Measurements from ENCODE around the gene ARHGAP32.
"Not testable (repeated sequence)": the region's sequence is repeated elsewhere in the genome, so short reads cannot be mapped to it uniquely, and the experiment has no call there.

Gene ARHGAP32

DNA sequence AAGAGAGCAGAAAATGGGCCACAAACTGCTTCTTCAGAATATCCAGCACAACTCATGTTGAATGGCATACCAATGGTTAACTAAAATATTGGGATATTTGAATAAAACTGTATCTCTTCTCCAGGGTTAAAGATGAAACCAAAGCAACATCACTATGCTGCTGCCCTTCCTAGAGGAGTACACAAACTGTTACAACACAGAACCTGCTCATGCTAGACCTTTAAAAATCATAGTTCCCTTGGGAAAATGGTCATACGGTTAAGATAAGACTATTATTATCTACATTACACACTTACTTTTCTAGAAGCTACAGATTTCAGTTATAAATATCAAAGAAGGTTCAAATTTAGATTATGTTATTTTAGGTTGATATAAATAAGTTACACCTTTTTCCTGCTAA, 170.8 kb downstream of the ARHGAP32 start:
- no peak for DNase-seq (ENCODE audit: low read depth)

DNA sequence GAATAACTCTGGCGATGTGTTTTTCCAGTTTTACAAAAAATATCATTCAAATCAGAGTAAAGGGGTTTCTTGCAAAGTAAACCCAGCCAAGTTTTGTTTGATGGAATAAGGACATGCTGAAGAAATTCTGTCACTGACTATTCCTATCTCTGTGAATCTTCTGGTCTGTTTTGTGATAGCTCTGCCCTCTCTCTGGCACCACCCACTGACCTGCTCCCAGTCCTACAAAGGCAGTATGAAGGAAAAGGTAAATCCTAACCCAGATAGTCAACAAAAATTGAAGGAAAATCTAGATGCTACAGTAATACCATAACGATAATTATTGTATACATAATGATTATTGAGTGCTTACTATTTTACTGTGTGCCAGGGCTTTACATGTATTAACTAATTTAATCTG, 173.1 kb downstream of the ARHGAP32 start:
- DNase-seq (ENCODE audit: low read depth): no peak

DNA sequence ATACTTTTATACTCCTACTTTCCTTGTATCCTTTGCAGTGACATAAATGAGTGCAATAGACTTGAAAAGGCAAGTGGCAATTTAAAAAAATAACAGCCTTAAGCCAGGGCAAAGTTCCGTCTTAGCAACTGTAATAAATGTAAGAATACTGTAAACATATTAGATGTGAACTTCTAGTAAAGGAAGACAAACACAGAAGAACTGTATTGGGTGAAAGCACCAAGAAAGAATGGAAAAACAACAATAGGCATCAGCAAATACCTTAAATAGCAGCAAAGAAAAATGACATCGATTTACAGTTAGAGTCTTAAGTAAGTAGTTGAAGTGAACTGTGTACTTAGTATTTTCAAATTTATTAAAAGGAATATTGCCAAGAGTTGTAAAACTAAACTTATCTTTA, 174.0 kb downstream of the ARHGAP32 start:
- DNase-seq (ENCODE audit: low read depth): no peak

DNA sequence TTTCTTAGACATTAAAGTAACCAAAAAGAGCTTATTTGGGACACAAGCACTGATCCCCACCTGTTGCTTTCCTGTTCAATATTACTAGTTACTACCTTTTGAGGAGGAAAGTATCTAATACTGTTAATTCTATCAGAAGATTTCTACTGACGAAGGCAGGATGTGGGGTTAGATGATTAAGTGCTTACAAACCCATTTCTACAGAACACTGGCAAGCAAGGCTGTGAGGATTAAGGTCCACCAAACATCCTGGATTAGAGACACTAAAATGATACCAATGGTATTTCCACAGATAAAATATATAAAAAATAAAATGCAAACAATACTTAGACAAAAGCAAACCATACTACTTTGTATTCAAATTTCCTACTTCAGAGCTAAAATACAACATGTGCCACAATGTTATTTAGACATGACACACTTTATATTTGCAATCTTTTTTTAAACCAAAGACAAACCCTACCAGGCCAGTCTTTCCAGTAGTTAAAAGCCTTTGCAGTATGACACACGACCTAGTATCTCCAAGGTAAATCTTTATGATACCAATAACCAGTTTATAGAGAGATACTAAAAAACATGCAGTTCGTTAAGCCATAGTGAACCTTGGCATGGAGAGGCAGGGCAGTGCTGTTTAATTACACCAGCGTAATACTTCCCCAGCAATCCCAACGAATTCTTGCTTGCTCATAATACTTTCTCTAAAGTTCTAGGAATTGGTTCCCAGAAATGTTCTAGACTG, 178.2 kb downstream of the ARHGAP32 start:
- no peak for DNase-seq (ENCODE audit: low read depth)

DNA sequence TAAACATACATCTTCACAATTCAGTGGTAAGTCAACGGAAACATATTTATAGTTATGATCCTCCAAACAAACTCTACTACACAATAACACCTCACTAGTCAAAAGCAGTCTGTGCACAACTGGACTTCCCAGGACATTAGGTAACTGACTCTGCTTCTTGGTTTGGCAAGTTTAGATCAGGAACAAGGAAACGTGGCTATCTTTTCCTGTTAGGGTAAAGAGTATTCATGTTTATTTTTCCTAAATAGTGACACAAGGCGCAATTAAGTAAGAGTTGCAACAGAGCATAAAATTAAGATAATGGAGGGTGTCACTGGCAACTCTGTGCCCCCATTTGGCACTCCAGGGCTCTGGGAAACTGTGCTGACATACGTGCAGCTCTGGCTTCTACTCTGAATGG, 179.2 kb downstream of the ARHGAP32 start:
- no peak for DNase-seq (ENCODE audit: low read depth)

DNA sequence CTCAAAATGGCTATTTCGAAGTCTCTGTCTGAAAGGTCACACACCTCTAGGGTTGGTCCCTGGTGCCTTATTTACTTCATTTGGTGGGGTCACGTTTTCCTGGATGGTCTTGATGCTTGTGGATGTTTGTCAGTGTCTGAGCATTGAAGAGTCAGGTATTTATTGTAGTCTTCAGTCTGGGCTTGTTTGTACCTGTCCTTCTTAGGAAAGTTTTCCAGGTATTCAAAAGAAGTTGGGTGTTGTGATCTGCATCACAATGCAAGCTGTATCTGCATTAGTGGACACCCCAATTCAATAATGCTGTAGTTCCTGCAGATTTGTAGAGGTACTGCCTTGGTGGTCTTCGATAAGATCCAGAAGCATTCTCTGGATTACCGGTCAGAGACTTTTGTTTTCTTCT, 186.0 kb downstream of the ARHGAP32 start:
- no peak for DNase-seq (ENCODE audit: low read depth)

DNA sequence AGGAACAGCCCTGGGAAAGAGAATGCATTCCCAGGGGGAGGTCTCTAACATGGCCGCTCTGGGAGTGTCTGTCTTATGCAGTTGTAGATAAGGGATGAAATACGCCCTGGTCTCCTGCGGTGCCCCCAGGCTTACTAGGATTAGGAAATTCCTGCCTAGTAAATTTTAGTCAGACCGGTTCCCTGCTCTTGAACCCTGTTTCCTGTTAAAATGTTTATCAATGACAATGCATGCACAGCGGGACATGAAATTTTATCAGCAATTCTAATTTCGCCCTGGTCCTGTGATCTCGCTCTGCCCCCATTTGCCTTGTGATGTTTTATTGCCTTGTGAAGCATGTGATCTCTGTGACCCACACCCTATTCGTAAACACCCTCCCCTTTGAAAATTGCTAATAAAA, 193.0 kb downstream of the ARHGAP32 start:
- DNase-seq (ENCODE audit: low read depth): not testable (repeated sequence)

DNA sequence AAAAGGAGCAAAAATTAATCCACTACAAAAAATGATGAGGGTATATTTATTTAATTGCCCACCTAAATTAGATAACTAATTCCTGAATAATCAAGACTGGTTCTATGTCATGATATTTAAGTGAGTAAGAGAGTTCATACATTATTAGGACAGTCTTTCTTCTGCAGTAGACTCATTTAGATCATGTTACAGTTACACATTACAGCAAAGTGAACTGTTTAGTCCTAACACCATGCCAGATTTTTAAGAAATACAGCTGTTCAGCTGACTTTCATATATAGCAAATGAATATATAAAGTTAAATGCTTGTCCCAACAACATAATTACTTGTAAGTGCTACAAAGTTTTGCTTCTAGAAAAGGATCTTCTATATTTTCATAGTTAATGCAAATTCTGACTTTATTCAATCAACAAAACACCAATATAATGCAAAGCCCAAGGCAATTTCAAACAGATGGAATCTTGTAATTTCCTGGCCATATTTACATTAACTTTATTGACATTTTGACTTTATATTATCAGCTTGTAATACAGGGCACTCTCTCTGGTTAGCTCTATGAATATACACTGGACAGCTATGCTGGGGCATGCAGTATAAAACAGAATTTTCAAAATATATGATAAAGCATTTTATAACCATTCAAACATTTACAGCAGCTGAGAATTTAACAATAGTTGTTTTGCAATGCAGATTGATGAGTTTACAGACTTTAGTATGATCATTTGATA, 203.7 kb downstream of the ARHGAP32 start:
- no peak for DNase-seq (ENCODE audit: low read depth)

DNA sequence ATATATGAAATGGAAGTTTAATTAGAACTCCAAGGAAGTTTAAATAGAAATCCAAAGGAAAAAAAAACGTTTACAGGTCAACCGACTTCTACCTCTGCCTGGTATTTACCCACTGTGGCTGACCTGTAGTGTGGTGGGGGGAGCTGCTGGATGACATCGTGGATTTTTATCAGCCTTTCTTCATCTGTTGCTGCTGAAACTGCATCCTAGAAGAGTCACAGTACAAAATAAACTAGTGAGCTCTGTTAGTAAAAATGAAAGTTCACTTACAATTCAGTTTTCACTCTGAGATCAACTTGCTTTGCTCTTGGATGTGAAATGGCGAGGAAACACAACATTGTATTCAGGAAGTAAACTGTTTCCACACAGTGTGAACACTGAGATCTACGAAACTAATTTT, 206.2 kb downstream of the ARHGAP32 start:
- DNase-seq (ENCODE audit: low read depth): no peak

DNA sequence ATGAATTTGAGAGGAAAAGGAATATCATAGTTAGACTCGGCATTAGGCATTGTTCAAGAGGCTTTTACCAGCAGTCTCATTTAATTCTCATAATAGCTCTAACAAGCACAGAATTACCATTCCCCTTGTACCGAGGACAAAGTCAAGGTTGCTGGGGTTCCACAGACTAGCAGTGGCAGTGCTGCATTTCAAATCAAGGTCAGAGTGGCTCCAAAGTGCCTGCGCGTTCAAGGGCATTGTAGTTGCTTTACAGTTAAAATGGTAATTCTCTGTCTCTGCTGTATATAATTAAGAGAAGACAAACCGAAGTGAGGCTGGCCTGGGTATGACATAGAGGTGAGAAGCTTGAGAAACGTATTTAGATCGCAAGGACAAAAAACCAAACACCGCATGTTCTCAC, 209.1 kb downstream of the ARHGAP32 start:
- no peak for DNase-seq (ENCODE audit: low read depth)

DNA sequence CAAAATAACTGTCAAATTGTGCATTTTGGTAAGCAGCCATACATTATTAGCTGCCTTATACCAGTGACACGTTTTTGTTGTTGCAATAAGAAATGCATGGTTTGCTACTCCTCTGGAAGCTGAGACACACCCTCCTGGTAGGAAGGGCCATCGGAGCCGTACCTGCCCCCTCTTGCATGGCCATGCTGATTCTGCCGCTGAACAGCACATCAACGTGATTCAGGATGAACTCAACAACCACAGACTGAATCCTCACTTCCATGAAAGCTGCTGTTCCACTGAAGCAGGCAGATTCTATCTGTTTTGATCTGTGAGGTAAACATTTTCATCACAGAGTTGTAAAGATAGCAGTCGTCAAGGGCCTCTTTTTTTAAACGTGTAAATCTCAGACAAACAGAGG, 210.9 kb downstream of the ARHGAP32 start:
- no peak for DNase-seq (ENCODE audit: low read depth)

DNA sequence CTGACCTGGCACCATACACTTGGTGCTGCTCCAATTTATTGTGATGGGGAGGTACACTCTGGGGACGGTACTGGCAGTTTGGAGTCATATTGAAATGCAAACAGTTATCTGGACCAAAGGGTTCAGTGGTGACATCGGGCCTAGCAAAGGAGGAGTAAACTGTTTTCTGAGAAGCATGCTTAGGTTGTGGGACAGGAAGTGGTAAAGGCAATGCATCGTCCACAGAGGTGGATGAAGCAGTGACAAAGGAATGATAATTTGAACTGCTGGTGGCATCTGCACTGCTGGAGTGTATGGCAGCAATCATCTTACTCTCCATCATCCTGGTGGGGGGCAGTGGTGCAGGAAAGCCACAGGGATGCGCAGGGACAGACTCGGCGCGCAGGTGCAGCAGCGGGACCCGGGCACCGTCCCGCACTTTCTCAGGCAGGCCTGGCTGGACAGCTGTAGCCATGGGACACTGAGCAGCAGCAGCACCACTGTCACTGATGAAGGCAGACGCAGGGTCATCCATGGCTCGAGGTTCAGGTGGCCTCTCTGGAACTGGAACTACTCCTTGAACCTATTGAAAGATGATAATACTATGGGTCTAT, 221.4 kb downstream of the ARHGAP32 start:
- DNase-seq (ENCODE audit: low read depth): no peak

DNA sequence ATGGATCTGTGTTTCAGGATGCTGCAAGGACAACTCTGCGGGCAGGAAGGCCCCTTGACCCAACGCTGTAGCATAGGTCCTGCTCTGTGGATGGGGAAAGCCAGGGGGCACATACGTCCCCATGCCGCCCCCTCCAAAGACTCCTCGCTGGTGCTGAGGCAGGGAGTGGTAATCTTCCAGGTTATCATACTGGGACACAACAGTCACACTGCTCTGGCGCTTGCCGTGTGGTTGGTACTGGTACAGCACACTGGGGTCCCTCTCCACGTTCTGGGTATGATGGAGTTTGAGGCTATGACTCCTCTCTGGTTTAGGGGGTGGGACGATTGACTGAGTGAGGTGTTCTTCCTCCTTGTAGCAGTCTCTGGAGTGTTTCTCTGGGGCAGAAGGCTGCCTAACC, 223.2 kb downstream of the ARHGAP32 start:
- no peak for DNase-seq (ENCODE audit: low read depth)

DNA sequence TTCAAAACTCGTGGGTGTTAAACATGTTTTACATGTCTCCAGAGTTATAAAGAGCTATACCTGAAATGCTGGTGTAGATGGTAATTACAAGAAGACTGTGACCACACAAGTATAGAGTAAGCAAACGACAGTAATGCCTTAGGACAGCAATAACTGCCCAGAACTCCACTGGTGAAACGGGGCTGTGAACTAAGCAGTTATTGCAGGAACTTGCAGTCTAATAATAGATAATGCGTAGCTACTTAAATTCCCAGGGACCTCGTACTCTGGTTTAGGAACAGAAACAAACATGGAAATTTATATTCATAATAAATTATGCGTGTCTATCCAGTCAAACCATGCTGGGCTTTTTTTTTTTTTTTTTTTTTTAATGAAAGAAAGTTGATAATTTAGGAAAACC, 224.5 kb downstream of the ARHGAP32 start:
- no peak for DNase-seq (ENCODE audit: low read depth)

DNA sequence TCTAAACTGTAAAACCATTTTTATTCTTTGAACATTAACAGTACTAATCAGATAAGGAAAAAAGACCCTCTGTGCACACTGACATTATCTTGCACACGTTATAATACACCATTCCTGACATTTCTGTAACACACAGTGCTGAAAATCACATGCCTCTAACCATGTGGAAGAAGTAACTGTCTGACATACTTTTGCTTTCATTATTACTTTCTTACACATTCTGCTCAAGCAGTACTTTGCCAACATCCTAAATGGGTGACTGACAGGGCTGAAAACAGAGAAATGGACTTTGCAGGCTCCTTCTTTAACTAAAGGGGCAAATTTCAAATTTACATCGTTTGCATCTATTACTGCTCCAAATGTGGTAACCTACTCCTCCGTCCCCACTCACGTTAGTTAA, 226.6 kb downstream of the ARHGAP32 start:
- no peak for DNase-seq (ENCODE audit: low read depth)

DNA sequence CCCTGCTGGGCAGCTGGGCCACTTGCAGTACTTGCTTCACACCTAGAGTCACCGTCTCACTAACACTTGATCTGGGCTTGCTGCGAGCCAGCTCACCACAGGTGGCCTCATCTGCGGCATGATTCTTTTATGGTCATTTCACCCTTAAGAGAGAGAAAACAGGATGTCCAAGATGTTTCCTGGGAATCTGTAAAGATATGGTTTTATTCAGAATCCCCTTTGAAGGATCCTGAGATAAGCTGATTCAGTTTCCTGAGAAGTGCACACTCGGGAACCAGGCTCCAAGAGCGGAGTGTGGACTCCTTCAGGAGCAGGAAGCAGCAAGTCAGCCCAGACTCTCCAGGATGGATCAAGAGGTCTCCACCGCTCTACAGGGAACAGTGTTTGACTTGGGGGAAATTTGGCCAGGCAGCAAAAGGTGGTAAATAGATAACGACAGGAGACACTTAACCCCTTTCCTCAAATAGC, 227.6 kb downstream of the ARHGAP32 start:
- no peak for DNase-seq (ENCODE audit: low read depth)

DNA sequence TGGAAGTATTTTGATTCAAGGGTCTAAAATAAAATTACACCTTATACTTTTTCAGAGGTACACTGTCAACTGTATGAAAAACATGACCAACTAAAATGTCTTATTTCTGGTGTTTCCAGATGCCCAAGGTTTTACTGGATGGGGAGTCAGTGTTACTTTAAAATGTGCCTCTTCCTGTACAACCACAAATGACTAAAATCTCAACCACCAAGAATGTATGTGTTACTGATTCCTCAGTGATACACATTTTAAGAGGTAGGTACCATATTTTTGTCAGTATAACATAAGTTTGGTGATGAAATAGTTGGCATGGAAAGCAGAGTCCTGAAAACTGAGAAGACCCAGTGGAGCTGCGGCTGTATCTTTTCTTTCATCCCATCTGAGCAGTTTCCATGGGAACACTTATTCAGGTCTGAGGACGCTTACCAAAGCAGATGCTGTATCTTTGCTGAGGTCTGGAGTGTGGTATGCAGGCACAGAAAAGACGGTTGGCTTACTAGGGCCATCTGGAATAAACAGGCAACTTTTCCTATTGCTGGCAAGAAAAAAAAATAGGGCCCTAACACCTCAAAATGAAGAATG, 228.3 kb downstream of the ARHGAP32 start:
- DNase-seq (ENCODE audit: low read depth): no peak

DNA sequence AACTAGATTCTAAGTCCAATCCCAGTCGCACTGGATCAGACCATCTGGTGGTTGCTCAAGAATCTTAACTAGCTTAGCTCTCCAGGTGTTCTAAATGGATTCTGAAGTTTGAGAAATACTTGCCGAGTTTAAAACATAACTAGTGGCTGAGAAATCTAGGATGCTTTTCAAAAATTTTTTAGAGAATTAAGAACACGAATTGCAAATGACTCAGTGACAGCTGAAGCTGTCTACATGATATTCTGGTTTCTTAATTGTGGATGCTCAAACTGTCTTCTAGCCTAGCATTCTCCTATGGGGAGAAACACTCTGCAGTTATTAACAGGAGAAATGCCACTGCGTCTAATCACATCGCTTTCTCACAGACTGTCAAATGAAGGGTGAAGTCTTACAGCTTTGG, 229.2 kb downstream of the ARHGAP32 start:
- DNase-seq (ENCODE audit: low read depth): no peak

DNA sequence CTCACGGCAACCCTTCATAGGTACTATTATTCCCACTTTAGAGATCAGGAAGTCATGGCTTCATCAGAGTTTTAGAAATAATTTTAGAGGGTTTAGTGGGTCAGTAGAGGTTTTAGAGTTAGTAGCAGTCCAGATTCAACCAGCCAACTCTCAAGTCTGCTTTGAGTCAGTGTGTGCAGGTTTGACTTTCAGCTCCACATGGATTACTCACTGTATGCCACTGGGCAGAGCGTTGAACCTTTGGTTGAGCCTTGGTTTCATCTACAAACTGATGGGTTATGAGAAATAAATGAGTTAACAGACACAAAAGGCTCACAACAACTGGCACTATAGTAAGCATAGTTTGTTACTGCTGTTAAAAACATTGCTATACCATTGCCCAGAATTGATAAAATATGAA, 230.5 kb downstream of the ARHGAP32 start:
- no peak for DNase-seq (ENCODE audit: low read depth)

DNA sequence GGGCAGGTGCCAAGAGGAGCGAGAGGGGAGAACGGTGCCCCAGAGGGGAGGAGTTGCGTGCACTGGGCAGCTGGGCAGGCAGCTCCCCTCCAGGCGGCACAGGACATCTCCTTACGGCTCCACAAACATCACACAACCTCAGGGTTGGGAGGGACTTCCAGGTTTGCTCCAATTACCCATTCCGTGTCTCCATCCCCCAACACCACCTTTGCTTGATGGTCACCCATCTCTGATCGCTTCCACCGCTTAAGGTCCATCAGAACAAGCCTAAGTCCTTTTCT, 235.0 kb downstream of the ARHGAP32 start:
- no peak for DNase-seq (ENCODE audit: low read depth)

DNA sequence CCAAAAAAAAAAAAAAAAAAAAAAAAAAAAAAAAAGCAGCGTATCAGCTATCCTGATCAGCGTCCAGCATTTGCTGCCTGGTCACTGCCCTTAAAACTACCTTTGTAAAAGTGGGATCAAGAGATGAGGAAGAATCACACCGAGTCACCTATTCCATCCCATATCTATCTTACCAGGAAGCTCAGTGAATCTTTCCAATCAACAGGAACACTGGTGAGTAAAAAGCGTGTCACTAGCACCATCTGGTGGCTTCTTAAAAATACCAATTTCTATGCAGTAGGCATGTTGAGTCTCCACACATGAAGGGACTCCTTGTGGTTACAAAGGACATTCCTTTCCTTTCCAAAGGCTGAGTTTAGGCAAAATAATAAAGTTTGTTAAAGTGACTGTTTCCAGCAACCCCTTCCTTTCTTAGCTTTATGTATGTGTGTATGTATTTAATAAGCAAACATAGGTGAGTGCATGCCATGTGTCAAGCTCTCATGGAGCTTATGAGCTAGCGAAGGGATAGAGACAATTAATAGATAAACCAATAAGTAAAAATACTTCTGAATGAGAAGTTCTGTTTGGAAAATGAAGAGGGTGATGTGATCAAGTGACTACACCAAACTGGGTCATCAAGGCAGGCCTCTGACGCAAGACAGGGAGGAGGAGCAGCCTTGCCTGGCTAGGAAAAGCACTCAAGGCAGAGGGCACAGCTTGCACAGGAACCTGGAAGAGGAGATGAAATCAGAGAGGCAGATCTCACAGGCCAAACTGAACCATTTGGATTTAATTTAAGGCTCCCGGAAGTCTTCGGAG, 235.5 kb downstream of the ARHGAP32 start:
- DNase-seq (ENCODE audit: low read depth): no peak

DNA sequence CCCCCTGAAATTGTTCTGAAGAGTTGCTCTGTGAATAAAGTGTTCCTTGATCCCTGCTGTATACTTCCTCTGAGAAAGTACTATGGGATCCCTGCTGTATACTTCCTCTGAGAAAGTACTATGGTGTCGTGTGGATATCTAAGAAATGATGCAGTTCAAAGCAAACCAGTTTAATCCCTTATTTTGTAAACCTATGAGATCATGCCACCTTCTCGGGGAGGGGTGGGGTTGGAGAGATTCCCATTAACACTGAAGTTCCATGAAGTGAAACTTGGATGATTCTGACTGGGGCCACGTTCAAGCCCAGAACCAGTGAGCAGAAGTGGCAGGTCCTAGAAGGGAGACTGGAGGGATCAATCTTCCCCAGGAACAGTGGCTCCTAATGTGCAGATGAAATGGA, 236.5 kb downstream of the ARHGAP32 start:
- no peak for DNase-seq (ENCODE audit: low read depth)
